ENCODE measurements around the gene ADM. TPM values are rescaled to one million over a fixed set of nuclear protein-coding genes. Genes with fewer than 3 reads are reported as not detected.
"Not testable (repeated sequence)": the region's sequence is repeated elsewhere in the genome, so short reads cannot be mapped to it uniquely, and the experiment has no call there.

Gene ADM
- 1,000 to 10,000 TPM in 1 of 4 donors, 100 to 1,000 TPM in 3; 233 to 1,099 (median 623) TPM for total RNA-seq

- peak; percentile 37 for ATAC-seq (ENCODE audit: low FRiP score)
- DNase-seq (ENCODE audit: low spot score) = peak; percentile 79
- TF ChIP-seq CTCF (IDR thresholded peaks at IDR 0.05) = peak in 1 of 3 donors; percentile 7
These were observed at the start of gene ADM for GRCh38 chr11:10304495-10305261. Gene ADM, plus strand, starts transcription at chr11:10305073. Its CDS starts 628 bp downstream, at chr11:10305701.

- TF ChIP-seq CTCF (IDR thresholded peaks at IDR 0.05) = no peak
- no peak for ATAC-seq (ENCODE audit: low FRiP score)
- DNase-seq (ENCODE audit: low spot score) = no peak
These were observed 49.3 kb upstream of the ADM start for GRCh38 chr11:10255388-10256125.

- TF ChIP-seq CTCF (IDR thresholded peaks at IDR 0.05) = no peak
- no peak for DNase-seq (ENCODE audit: low spot score)
- no peak for ATAC-seq (ENCODE audit: low FRiP score)
These were observed 47.4 kb upstream of the ADM start for GRCh38 chr11:10257478-10257877.

- ATAC-seq (ENCODE audit: low FRiP score) (no peak), DNase-seq (ENCODE audit: low spot score) (no peak)
These were observed 43.1 kb upstream of the ADM start for GRCh38 chr11:10261821-10262220.

GRCh38 chr11:10263929-10264328 is 40.9 kb upstream of the ADM start:
- DNase-seq (ENCODE audit: low spot score) = no peak
- no peak for ATAC-seq (ENCODE audit: low FRiP score)
- no peak for TF ChIP-seq CTCF (IDR thresholded peaks at IDR 0.05)

More at GRCh38 chr11:10261821-10262220, 43.1 kb upstream of the ADM start:
- no peak for TF ChIP-seq CTCF (IDR thresholded peaks at IDR 0.05)

- not testable (repeated sequence) for ATAC-seq (ENCODE audit: low FRiP score); DNase-seq (ENCODE audit: low spot score)
These were observed 40.2 kb upstream of the ADM start for GRCh38 chr11:10264716-10265115.

- DNase-seq (ENCODE audit: low spot score) = no peak
- TF ChIP-seq CTCF (IDR thresholded peaks at IDR 0.05) = no peak
- ATAC-seq (ENCODE audit: low FRiP score) = no peak
These were observed 38.9 kb upstream of the ADM start for GRCh38 chr11:10265936-10266335.

Measured in omental fat pad (tissue), 4 donors.